ENCODE results near the gene CYGB. TPM values are rescaled to one million over a fixed set of nuclear protein-coding genes. Genes with fewer than 3 reads are reported as not detected.

CYGB gene
- total and polyA plus RNA-seq, 2 of the 13 experiments (the other 11 are each of a cell fraction or from before 2014, with no cell fraction given) = 18.9 to 27.1 TPM

GRCh38 chr17:76569607-76570279 lies 32.2 kb upstream of the CYGB start (continued):
- TF ChIP-seq HNF4G (IDR thresholded peaks at IDR 0.05; ENCODE audit: borderline replicate concordance, low read depth, low read length) (peak; percentile 33; the same call in 1 of the 2 replicates), HNF4G (CRISPR knock-in tag; IDR thresholded peaks at IDR 0.05; ENCODE audit: borderline replicate concordance, low read depth) (no peak), ZKSCAN1 (IDR thresholded peaks at IDR 0.05; ENCODE audit: low read length) (no peak), ZNF563 (CRISPR knock-in tag; IDR thresholded peaks at IDR 0.05) (no peak), TFDP1 (CRISPR knock-in tag; IDR thresholded peaks at IDR 0.05; ENCODE audit: borderline replicate concordance) (peak; percentile 63; the same call in 1 of the 2 replicates), MED1 (CRISPR knock-in tag; IDR thresholded peaks at IDR 0.05) (no peak), ZBTB38 (CRISPR knock-in tag; IDR thresholded peaks at IDR 0.05) (no peak), MTF2 (CRISPR knock-in tag; IDR thresholded peaks at IDR 0.05; ENCODE audit: borderline replicate concordance) (no peak), ZSCAN31 (CRISPR knock-in tag; IDR thresholded peaks at IDR 0.05; ENCODE audit: low read depth) (no peak), MTA1 (CRISPR knock-in tag; IDR thresholded peaks at IDR 0.05; ENCODE audit: borderline replicate concordance) (peak; percentile 68; the same call in 1 of the 2 replicates), SNAPC4 (CRISPR knock-in tag; IDR thresholded peaks at IDR 0.05) (peak; percentile 40; the same call in 1 of the 2 replicates), XRCC5 (optimal IDR thresholded peaks at IDR 0.05; ENCODE audit: low read length) (peak; percentile 54), ZNF407 (CRISPR knock-in tag; IDR thresholded peaks at IDR 0.05; ENCODE audit: not compliant biosample characterization) (peak; percentile 53), ZNF543 (CRISPR knock-in tag; IDR thresholded peaks at IDR 0.05) (peak; percentile 55; the same call in 1 of the 2 replicates)
